Measurements from ENCODE around the gene TF.

TF gene

DNA sequence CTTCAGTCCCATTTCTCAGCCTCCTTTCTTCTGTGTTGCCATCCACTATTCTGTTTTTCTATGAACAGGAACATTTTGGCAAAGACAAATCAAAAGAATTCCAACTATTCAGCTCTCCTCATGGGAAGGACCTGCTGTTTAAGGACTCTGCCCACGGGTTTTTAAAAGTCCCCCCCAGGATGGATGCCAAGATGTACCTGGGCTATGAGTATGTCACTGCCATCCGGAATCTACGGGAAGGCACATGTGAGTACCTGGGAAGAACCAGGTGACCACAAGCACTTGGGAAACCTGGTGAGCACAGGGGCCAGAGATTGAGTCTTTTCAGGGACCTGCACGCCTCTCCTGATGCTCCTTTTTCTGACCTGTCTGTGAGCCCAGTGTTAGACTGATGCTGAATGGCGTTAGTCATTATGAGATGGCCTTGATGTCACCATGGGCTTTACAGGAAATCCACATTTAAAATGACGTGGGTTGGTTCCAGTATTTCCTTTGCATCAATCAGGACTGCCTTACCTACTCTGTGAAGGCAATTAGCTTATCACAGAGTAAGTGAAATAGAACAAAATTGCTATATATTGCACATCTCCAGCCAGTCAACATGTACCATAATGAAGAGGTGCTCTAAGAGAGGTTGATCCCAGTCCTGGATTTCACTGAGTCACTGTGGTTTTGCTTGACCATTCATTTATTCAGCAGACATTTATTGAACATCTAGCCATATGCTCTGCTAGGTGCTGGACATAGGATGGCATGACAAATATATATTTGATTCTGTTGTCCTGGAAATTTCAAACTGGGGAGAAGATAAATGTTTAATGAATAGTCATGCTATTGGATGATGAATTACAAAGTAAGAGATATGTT is 11.7 kb downstream of the TF start:
- Histone ChIP-seq H3K27me3 (ENCODE audit: insufficient read depth, poor library complexity, severe bottlenecking) (no peaks in the 10 kb centered on the region), H3K4me3 (replicated peaks; ENCODE audit: insufficient read depth, low read length) (no peak overlapping the region), H3K27ac (replicated peaks) (no peak overlapping the region)
- DNase-seq (ENCODE audit: low read depth in 1 of 2, low spot score in 1 of 2): no peak
- no peak for TF ChIP-seq SPI1 (IDR thresholded peaks at IDR 0.05; ENCODE audit: borderline replicate concordance, low read depth)
- no peak for TF ChIP-seq GABPA (IDR thresholded peaks at IDR 0.05; ENCODE audit: low read depth)
- no peak for TF ChIP-seq POLR2AphosphoS5 (IDR thresholded peaks at IDR 0.05; ENCODE audit: low read depth)
- TF ChIP-seq, protein P1, sequence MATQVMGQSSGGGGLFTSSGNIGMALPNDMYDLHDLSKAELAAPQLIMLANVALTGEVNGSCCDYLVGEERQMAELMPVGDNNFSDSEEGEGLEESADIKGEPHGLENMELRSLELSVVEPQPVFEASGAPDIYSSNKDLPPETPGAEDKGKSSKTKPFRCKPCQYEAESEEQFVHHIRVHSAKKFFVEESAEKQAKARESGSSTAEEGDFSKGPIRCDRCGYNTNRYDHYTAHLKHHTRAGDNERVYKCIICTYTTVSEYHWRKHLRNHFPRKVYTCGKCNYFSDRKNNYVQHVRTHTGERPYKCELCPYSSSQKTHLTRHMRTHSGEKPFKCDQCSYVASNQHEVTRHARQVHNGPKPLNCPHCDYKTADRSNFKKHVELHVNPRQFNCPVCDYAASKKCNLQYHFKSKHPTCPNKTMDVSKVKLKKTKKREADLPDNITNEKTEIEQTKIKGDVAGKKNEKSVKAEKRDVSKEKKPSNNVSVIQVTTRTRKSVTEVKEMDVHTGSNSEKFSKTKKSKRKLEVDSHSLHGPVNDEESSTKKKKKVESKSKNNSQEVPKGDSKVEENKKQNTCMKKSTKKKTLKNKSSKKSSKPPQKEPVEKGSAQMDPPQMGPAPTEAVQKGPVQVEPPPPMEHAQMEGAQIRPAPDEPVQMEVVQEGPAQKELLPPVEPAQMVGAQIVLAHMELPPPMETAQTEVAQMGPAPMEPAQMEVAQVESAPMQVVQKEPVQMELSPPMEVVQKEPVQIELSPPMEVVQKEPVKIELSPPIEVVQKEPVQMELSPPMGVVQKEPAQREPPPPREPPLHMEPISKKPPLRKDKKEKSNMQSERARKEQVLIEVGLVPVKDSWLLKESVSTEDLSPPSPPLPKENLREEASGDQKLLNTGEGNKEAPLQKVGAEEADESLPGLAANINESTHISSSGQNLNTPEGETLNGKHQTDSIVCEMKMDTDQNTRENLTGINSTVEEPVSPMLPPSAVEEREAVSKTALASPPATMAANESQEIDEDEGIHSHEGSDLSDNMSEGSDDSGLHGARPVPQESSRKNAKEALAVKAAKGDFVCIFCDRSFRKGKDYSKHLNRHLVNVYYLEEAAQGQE (IDR thresholded peaks at IDR 0.05; ENCODE audit: insufficient replicate concordance, low read depth): no peak

DNA sequence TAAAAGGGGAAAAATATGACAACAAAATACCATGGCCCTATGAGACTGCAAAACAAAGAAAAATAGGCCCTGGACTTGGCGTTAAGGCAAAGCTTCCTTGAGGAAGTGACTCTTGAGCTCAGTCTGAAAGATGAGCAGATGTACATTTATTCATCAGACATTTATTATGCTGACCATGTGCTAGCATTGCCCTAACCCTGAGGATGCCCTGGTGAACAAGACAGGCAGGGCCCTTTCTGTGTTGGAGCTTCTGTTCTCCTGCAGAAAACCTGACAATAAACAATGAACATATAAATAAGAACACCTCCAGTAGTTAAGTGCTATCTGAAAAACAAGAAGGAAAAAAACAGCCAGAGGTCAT is 12.4 kb downstream of the TF start:
- H3K27me3 ChIP-seq (ENCODE audit: insufficient read depth, poor library complexity, severe bottlenecking): no peaks in the 10 kb centered on the region
- H3K27ac ChIP-seq (replicated peaks): no peak overlapping the region
- no peak for TF ChIP-seq CTCF (IDR thresholded peaks at IDR 0.05; ENCODE audit: insufficient read depth, low read length)
- TF ChIP-seq, protein P1 (IDR thresholded peaks at IDR 0.05; ENCODE audit: insufficient replicate concordance, low read depth): no peak
- TF ChIP-seq POLR2AphosphoS5 (IDR thresholded peaks at IDR 0.05; ENCODE audit: low read depth): no peak
- no peak for TF ChIP-seq SPI1 (IDR thresholded peaks at IDR 0.05; ENCODE audit: borderline replicate concordance, low read depth)
- no peak overlapping the region for H3K4me3 ChIP-seq (replicated peaks; ENCODE audit: insufficient read depth, low read length)
- DNase-seq (ENCODE audit: low read depth in 1 of 2, low spot score in 1 of 2): no peak

- no peak for DNase-seq (ENCODE audit: low read depth in 1 of 2, low spot score in 1 of 2)
- TF ChIP-seq SPI1 (IDR thresholded peaks at IDR 0.05; ENCODE audit: borderline replicate concordance, low read depth) (no peak), GABPA (IDR thresholded peaks at IDR 0.05; ENCODE audit: low read depth) (no peak), POLR2AphosphoS5 (IDR thresholded peaks at IDR 0.05; ENCODE audit: low read depth) (no peak), CTCF (IDR thresholded peaks at IDR 0.05; ENCODE audit: insufficient read depth, low read length) (no peak)
- TF ChIP-seq, protein P1 (IDR thresholded peaks at IDR 0.05; ENCODE audit: insufficient replicate concordance, low read depth): no peak
- Histone ChIP-seq H3K27me3 (ENCODE audit: insufficient read depth, poor library complexity, severe bottlenecking) (no peaks in the 10 kb centered on the region), H3K27ac (replicated peaks) (no peak overlapping the region), H3K4me3 (replicated peaks; ENCODE audit: insufficient read depth, low read length) (no peak overlapping the region)
Measured at GRCh38 chr3:133758964-133759739, 13.0 kb downstream of the TF start.
